NCI-H128 (cell line): ENCODE data around the gene TRAPPC2B.
"Not testable (repeated sequence)": the region's sequence is repeated elsewhere in the genome, so short reads cannot be mapped to it uniquely, and the experiment has no call there.

Experiments
- DNase-seq: peaks from one replicate; lab custom pipeline; 2025; ENCODE audit not compliant: unreplicated experiment; lab: John Stamatoyannopoulos, UW

The TRAPPC2B gene

DNA sequence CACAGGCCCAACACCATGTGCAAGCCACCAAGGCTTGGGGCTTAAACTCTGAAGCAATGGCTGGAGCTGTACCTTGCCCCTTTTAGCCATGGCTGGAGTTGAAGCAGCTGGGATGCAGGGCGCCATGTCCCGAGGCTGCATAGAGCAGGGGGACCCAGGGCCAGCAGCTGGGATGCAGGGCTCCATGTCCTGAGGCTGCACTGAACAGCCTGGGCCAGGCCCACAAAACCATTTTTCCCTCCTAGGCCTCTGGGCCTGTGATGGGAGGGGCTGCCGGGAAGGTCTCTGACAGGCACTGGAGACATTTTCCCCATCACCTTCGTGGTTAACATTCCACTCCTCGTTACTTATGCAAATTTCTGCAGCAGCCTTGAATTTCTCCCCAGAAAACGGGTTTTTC is 10.8 kb downstream of the TRAPPC2B start:
- no peak for DNase-seq

DNA sequence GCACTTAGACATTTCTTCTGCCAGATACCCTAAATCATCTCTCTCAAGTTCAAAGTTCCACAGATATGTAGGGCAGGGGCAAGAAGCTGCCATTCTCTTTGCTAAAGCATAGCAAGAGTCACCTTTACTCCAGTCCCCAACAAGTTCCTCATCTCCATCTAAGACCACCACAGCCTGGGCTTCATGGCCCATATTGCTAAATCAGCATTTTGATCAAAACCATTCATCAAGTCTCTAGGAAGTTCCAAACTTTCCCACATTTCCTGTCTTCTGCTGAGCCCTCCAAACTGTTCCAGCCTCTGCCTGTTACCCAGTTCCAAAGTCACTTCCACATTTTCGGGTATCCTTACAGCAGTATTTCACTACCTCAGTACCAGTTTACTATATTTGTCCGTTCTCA is 11.3 kb downstream of the TRAPPC2B start:
- DNase-seq: not testable (repeated sequence)

DNA sequence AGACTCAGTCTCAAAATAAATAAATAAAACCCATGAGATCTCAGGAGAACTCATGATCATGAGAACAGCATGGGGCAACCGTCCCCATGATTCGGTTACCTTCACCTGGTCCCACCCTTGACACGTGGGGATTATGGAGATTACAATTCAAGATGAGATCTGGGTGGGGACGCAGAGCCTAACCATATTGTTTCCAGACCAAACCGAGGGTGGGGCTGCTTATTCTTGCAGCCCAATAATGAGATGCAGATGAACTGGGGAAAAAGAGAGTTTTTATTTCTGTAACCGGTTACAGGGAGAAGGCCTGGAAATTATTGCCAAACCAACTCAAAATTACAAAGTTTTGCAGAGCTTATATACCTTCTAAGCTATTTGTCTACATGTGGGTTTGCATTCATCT is 12.8 kb downstream of the TRAPPC2B start:
- no peak for DNase-seq

DNA sequence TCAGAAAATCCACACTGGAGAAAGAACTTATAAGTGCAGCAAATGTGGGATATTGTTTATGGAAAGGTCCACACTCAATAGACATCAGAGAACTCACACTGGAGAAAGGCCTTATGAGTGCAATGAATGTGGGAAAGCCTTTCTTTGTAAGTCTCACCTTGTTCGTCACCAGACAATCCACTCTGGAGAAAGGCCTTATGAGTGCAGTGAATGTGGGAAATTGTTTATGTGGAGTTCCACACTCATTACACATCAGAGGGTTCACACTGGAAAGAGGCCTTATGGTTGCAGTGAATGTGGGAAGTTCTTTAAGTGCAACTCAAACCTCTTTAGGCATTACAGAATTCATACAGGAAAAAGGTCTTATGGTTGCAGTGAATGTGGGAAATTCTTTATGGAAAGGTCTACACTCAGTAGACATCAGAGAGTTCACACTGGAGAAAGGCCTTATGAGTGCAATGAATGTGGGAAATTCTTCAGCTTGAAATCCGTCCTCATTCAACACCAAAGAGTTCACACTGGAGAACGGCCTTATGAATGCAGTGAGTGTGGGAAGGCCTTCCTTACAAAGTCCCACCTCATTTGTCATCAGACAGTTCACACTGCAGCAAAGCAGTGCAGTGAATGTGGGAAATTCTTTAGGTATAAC is 14.3 kb downstream of the TRAPPC2B start:
- DNase-seq: no peak

DNA sequence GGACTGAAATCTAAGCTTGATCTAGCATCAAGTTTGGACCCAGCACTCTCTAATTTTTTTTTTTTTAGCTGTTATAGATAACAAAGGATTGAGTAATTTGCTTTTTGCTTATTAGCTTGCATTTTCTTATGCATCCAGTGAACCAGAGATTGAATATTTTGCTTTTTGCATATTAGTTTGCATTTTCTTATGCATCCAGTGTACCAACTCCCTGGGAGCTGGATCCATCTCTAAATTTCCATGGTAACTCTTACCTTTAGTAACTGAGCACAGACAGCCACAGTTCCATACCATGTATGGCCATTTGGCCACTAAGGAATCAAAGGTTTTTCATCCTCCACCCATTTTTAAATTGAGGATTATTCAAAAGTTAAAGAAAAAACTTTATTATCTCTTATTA is 17.6 kb downstream of the TRAPPC2B start:
- no peak for DNase-seq

DNA sequence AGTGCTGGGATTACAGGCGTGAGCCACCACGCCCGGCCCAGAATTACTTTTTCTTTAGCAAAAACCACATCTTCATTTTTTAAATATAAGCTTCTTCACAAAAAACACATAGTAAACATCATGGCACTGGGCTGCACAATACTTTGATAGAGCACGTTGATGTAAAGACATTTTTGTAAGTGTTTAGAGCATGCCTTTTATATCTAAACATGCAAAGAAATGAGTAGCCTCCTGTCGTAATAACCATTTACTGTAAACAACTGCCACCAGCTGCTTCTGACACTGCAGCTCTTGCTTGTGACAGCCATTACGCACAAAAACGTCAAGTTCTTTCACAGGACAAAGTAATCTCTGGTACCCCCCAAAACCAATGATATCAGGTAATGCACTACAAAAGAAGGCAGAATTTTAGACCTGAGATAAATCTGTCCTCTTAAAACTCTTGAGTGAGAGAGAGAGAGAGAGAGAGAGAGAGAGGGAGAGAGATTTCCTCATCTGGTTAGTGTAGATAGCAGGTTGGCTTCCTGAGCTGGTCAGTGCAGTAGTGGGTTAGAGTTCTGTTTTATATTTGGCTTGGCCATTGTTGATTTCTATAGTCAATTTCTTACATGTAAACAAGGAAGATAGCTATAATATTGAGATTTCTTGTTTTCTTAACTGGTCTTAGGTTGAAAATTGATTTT is 19.6 kb downstream of the TRAPPC2B start:
- no peak for DNase-seq

DNA sequence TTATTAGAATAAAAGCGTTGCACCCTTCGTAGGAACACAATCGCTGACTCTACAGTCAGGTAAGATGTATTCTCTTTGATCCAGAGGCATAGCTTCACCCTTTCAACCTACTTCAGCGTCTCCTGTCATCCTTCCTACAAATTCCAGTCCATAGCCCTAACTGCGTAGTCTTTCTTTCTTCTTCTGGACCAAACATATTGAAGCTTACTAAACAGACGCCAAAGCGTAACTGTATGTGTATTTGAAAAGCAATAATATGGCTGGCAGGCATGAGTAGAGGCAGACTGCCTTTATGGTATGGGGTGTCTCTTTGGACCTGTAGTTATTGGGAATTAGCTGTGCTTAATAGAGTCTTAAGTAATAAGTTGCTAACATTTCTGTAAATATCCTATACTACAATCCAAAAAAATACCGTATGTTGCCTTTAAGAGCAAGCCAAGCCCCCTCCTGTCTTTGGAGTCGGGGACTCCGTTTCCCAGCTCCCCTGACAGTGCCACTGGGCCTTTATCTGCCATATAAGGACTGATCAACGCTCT is 25.9 kb downstream of the TRAPPC2B start:
- DNase-seq: no peak

DNA sequence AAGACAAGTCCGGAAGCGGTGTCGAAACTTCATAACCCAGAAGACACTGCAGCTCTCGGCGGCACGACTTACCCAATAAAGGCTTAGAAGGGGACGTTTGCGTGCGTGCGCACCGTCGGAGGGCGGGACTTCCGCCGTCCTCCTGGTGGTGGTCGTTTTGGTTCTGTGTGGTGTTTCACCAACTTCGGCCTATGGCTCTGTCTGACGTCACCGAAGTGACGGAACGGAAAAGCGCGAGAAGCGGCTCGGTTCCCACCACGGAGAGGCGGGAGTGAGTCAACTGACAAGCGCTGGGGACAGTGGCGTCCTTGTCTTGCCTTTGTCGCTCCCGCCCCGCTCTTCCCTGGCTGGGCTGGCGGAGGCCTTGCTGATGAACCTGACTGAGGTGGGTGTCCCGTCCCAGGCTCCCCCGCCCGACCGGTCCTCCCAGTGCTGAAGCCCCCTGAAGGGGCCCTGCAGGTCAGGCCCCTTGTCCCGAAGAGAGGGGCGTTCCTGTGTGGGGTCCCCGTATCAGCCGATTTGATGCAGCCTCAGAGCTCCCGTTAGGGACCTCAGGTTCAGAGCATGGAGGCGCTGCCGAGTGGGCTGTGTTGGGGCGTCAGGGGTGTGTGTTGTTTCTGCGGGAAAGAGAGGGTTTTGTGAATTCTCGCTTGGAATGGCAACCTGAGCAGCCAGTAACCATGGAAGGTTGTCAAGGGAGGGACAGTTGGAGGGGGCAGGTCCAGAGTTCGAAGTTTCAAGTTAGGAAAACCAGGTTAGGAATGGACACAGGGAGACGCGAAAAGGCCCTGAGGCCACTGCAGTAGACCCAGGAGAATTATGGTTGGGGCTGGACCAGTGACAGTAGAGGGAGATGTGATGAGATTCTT is 26.6 kb downstream of the TRAPPC2B start, which contains the start of gene ZNF548:
Gene ZNF548, plus strand, starts transcription at position 125 of the 869 bp plus-strand sequence. Its CDS starts 246 bp downstream, at position 371.
- peak; percentile 91 for DNase-seq

DNA sequence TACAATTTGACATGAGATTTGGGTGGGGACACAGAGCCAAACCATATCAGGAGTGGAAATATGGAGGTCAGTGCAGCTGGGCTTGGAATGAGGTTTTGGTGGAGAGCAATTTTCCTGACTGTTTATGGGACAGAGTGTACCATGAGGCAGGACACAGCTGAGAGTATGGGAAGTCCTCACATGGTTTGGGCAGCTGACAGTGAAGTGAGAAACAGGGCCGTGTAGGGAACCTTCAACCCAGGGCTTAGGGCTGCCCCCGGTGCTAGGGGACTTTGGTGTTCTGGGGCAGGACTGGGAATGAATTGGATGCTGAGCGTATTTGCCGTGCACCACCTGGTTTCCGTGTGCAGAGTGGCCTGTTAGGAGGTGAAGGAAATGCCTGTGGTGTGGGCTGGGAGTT is 32.4 kb downstream of the TRAPPC2B start:
- no peak for DNase-seq

DNA sequence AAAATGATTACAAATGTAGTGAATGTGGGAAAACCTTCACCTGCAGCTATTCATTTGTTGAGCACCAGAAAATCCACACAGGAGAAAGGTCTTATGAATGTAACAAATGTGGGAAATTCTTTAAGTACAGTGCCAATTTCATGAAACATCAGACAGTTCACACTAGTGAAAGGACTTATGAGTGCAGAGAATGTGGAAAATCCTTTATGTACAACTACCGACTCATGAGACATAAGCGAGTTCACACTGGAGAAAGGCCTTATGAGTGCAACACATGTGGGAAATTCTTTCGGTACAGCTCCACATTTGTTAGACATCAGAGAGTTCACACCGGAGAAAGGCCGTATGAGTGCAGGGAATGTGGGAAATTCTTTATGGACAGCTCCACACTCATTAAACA is 35.5 kb downstream of the TRAPPC2B start:
- DNase-seq: no peak

DNA sequence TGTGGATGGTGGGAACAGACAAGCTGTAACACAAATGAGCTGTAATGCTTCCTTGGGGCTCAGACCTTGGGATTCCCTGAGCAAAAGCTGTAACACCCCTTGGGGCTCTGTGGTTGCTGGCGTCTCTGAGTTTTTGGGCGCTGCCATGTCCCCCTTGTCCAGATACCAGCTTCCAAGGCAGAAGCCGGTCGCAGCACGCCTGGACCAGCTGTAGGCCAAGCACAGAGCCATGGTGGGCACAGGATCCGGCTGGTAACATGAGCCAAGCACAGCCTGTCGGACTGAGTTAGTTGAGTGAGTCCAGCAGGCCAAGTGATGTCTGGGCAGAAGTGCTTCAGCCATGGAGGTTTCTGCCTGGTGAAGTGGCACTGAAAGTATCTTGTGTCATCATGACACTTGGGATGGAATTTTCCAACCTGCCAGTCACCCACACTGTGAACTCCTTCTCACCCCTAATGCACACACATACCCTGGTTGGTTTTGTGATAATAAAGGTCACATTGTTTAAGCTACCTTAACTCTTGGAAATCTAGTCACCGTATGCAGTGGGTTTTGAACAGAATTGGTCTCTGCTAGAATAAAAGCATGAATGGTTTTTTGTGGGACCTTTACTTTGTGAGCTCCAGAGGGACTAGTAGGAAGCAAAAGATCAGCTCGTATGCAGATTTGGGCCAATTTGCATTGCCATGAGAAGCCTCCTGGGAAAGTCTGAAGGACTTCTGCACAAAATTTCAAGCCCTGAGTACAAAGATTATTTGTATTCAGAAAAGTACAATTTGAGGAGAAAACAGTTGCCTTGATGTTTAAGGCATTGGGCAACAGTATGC is 40.6 kb downstream of the TRAPPC2B start:
- DNase-seq: no peak

DNA sequence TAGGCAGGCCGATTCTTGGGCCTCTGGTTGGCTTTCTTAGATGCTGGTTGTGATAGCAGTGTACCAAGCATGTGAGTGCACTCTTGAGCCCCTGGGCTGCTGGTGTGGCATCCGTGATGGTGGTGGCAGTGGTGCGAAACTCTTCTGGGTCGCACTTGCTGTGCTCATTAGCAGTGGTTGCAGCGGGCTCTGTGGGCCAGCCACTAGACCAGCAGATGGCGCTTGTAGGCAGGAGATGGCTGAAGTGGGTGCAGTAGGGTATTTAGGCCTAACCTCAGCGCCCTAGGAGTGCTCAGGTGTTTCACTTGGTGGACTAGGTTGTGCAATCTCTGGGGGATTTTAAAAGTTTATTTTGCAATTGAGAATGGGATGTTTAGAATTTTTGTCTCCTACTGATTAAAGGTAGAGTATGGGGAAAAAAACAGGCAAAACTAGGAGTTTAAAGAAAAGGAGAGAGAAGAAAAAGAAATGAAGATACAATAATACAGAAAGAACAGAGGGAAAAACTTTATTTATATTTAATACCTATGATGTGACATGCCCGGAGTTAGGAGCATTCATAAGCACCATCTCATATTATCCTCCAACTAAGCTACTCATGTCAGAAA is 43.3 kb downstream of the TRAPPC2B start:
- peak; percentile 77 for DNase-seq

DNA sequence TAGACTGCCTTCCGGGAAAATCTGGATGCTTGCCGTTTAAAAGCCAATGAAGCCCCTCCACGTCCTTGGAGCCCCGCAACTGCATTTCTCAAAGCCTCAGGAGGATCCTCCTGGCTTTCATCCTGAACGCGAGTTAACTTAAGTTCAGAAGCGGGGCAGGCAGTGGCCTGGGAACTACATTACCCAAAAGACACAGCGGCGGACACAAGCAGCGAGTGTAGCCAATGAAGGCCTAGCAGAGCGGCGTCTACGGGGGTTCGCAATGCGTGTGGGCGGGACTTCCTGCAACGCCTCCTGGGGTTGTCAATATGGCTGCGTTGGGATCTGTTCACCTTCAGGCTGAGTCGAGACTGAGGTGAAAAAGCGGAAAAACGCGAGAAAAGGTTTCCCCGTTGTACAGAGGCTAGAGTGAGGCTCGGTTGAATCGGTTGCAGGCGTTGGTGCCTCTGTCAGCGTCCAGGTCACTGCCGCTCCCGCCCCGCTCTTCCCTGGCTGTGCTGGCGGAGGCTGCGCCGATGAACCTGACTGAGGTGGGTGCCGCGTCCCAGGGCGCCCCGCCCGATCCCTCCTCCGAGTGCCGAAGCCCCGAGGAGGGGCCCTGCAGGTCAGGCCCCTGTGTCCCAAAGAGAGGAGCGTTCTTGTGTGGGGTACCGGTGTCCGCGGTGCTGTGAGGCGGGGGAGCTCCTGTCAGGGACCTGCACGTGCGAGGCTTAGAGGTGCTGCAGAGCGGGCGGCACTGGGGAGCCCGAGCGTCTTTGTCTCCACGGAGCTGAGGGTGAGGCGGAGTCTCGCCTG is 47.7 kb downstream of the TRAPPC2B start, which contains the start of gene ZNF17:
Gene ZNF17, plus strand, starts transcription at position 285 of the 795 bp plus-strand sequence. CDS start 2,455 bp downstream, outside the sequence.
- DNase-seq: peak; percentile 83
